Liver (tissue), 9 donors: Measurements from ENCODE around the gene OR10H2. TPM values are rescaled to one million over a fixed set of nuclear protein-coding genes. Genes with fewer than 3 reads are reported as not detected.
"Not testable (repeated sequence)": the region's sequence is repeated elsewhere in the genome, so short reads cannot be mapped to it uniquely, and the experiment has no call there.

Experiments used
- DNase-seq: peaks from one replicate; pipeline ENCODE4 v3.0.0-alpha.2; 2017; ENCODE audit warnings: low spot score
- H3K27ac ChIP-seq, 2 donors: one replicate each; pipeline ENCODE4 v1.7.0; 2013; ENCODE audit warnings: inconsistent platforms in 2 of 2, low read length in 2 of 2, control low read depth in 1 of 2, low read depth in 1 of 2, mild to moderate bottlenecking in 1 of 2
- H3K27me3 ChIP-seq, 4 donors: one replicate each; pipeline versions ENCODE4 v1.6.1 to v1.7.0; 2013; ENCODE audit warnings: low read length in 3 of 4, inconsistent platforms in 1 of 4, mild to moderate bottlenecking in 1 of 4, moderate library complexity in 1 of 4; ENCODE audit not compliant: control insufficient read depth in 4 of 4, insufficient read depth in 4 of 4
- H3K36me3 ChIP-seq, 4 donors: one replicate each; pipeline versions ENCODE4 v1.6.1 to v1.7.0; 2013; ENCODE audit warnings: low read length in 3 of 4, mild to moderate bottlenecking in 3 of 4, low read depth in 1 of 4, moderate library complexity in 1 of 4; ENCODE audit not compliant: control insufficient read depth in 4 of 4, insufficient read depth in 3 of 4
- H3K4me1 ChIP-seq, 4 donors: one replicate each; pipeline versions ENCODE4 v1.6.1 to v1.7.0; 2013; ENCODE audit warnings: low read length in 3 of 4, mild to moderate bottlenecking in 3 of 4, moderate library complexity in 1 of 4; ENCODE audit not compliant: control insufficient read depth in 4 of 4, insufficient read depth in 4 of 4
- H3K4me3 ChIP-seq, 3 donors: one replicate each; pipeline versions ENCODE4 v1.6.1 to v1.7.0; 2013; ENCODE audit warnings: low read length in 3 of 3, control low read depth in 1 of 3, low read depth in 1 of 3, mild to moderate bottlenecking in 1 of 3
- H3K9ac ChIP-seq, 2 donors: one replicate each; pipeline ENCODE4 v1.7.0; 2013; ENCODE audit warnings: low read length in 2 of 2, mild to moderate bottlenecking in 2 of 2, moderate library complexity in 2 of 2, control low read depth in 1 of 2, low read depth in 1 of 2
- H3K9me3 ChIP-seq, 4 donors: one replicate each; pipeline versions ENCODE4 v1.6.1 to v1.7.0; 2013; ENCODE audit warnings: low read length in 3 of 4; ENCODE audit not compliant: control insufficient read depth in 4 of 4
- ATF3 ChIP-seq: IDR thresholded peaks from 2 replicates; pipeline ENCODE4 v1.6.1; 2016; ENCODE audit warnings: antibody characterized with exemption
- CTCF ChIP-seq: fragments of 150-350 bp; IDR thresholded peaks from 2 replicates; pipeline ENCODE4 v1.5.1; 2017; ENCODE audit warnings: improper control_type of control experiment, low read depth, low read length; ENCODE audit not compliant: missing input control
- EGR1 ChIP-seq, 2 donors: IDR thresholded peaks; 2 replicates each; pipeline ENCODE4 v1.6.1; 2016 to 2018; ENCODE audit warnings: antibody characterized with exemption in 2 of 2, low read depth in 2 of 2
- FOXA1 ChIP-seq: IDR thresholded peaks from 2 replicates; pipeline ENCODE4 v1.6.1; 2016; ENCODE audit warnings: antibody characterized with exemption
- FOXA2 ChIP-seq: IDR thresholded peaks from 2 replicates; pipeline ENCODE4 v1.6.1; 2016; ENCODE audit warnings: antibody characterized with exemption
- GABPA ChIP-seq, 2 donors: IDR thresholded peaks in 1 of 2; conservative IDR thresholded peaks in 1 of 2; 2 replicates each; pipeline ENCODE4 v1.6.1; 2016; ENCODE audit warnings: antibody characterized with exemption in 2 of 2, mild to moderate bottlenecking in 1 of 2, moderate library complexity in 1 of 2
- HNF4A ChIP-seq, 2 donors: conservative IDR thresholded peaks; 2 replicates each; pipeline ENCODE4 v1.6.1; 2016; ENCODE audit warnings: antibody characterized with exemption in 2 of 2, mild to moderate bottlenecking in 2 of 2
- HNF4G ChIP-seq: IDR thresholded peaks from 2 replicates; pipeline ENCODE4 v1.6.1; 2016; ENCODE audit warnings: antibody characterized with exemption
- MAX ChIP-seq: IDR thresholded peaks from 2 replicates; pipeline ENCODE4 v1.6.1; 2016; ENCODE audit warnings: antibody characterized with exemption
- NR2F2 ChIP-seq: IDR thresholded peaks from 2 replicates; pipeline ENCODE4 v1.6.1; 2016; ENCODE audit warnings: antibody characterized with exemption
- RAD21 ChIP-seq, 2 donors: IDR thresholded peaks; 2 replicates each; pipeline ENCODE4 v1.6.1; 2016; ENCODE audit warnings: antibody characterized with exemption in 2 of 2, mild to moderate bottlenecking in 2 of 2
- REST ChIP-seq: IDR thresholded peaks from 2 replicates; pipeline ENCODE4 v1.6.1; 2016; ENCODE audit warnings: antibody characterized with exemption, mild to moderate bottlenecking
- RXRA ChIP-seq, 2 donors: IDR thresholded peaks; 2 replicates each; pipeline ENCODE4 v1.6.1; 2017 to 2018; ENCODE audit warnings: antibody characterized with exemption in 2 of 2, mild to moderate bottlenecking in 1 of 2
- SP1 ChIP-seq: IDR thresholded peaks from 2 replicates; pipeline ENCODE4 v1.6.1; 2018; ENCODE audit warnings: antibody characterized with exemption, mild to moderate bottlenecking
- TAF1 ChIP-seq: conservative IDR thresholded peaks from 2 replicates; pipeline ENCODE4 v1.6.1; 2016; ENCODE audit warnings: antibody characterized with exemption, mild to moderate bottlenecking
- YY1 ChIP-seq: IDR thresholded peaks from 2 replicates; pipeline ENCODE4 v1.6.1; 2016; ENCODE audit warnings: antibody characterized with exemption, mild to moderate bottlenecking
- ZBTB33 ChIP-seq: IDR thresholded peaks from 2 replicates; pipeline ENCODE4 v1.6.1; 2016; ENCODE audit warnings: antibody characterized with exemption
- WGBS: extraction: QIAGEN DNeasy Blood & Tissue Kit; methylation state at CpG from one replicate; pipeline ENCODE4 v1.1.7; 2013; 5-methylcytosine and 5-hydroxymethylcytosine counted together
- polyA plus RNA-seq, 2 donors: library from polyadenylated mRNA; stranded (reverse) in 1 of 2; unstranded in 1 of 2; fragments of 200-250 nt in 1 of 2; fragments of >200 nt in 1 of 2; fragmentation: Nextera tagmentation in 1 of 2; extraction: Ambion mirVana in 1 of 2; gene quantifications; one replicate each; pipeline versions ENCODE4 v1.2.1 to v1.2.3, GENCODE V29; 2013 to 2015
- total RNA-seq, 2 donors: library from RNA; depleted of rRNA; stranded (reverse); fragments of >200 nt; gene quantifications; one replicate each; pipeline ENCODE4 v1.2.3, GENCODE V29; 2014
- donor health status: healthy.
- donor health status: healthy.
- donor health status: healthy.
- donor health status: healthy.
- donor health status: healthy.

OR10H2 gene
- total and polyA plus RNA-seq, 4 donors, result not detected

- TF ChIP-seq REST (no peak), GABPA (IDR thresholded peaks at IDR 0.05 in 1 of 2, conservative IDR thresholded peaks at IDR 0.05 in 1 of 2) (no peak), HNF4A (conservative IDR thresholded peaks at IDR 0.05) (no peak), RXRA (IDR thresholded peaks at IDR 0.05) (no peak)
These were observed 48.7 kb upstream of the OR10H2 start (continued) for GRCh38 chr19:15679089-15679488.

- H3K27me3 ChIP-seq, H3K9me3 ChIP-seq, H3K4me3 ChIP-seq, DNase-seq, H3K9ac ChIP-seq: not testable (repeated sequence)
- 62% methylated on average over 4 of the region's 4 CpGs for WGBS
- peak overlapping the region; percentile 78 to 93 for H3K27ac ChIP-seq
- H3K36me3 ChIP-seq, result peaks cover 2 to 35% (median 18%) of the 10 kb centered on the region in 4 donors
- peaks cover 2 to 50% (median 33%) of the 10 kb centered on the region in 4 donors for H3K4me1 ChIP-seq
These were observed 48.0 kb upstream of the OR10H2 start for GRCh38 chr19:15679865-15680264.

GRCh38 chr19:15680478-15681322, 47.1 kb upstream of the OR10H2 start:
- H3K27ac ChIP-seq, result peak overlapping the region; percentile 78 to 93
- H3K4me1 ChIP-seq, result peaks cover 2 to 43% (median 26%) of the 10 kb centered on the region in 4 donors
- H3K9ac ChIP-seq, result peak overlapping the region in 1 of 2 donors; percentile 64
- DNase-seq, result no peak
- no peaks in the 10 kb centered on the region for H3K27me3 ChIP-seq
- 33% methylated on average over 8 of the region's 8 CpGs for WGBS
- H3K36me3 ChIP-seq, result peaks cover 2 to 41% (median 25%) of the 10 kb centered on the region in 4 donors
- H3K9me3 ChIP-seq, result no peaks in the 10 kb centered on the region
- H3K4me3 ChIP-seq, result no peak overlapping the region
- TF ChIP-seq HNF4G (peak; percentile 100), TAF1 (no peak), FOXA2 (peak; percentile 80), REST (peak; percentile 92), ATF3 (peak; percentile 99), ZBTB33 (peak; percentile 93), NR2F2 (peak; percentile 69), FOXA1 (peak; percentile 82), MAX (peak; percentile 89), EGR1 (IDR thresholded peaks at IDR 0.05; ENCODE audit: low read depth in 2 of 2) (peak in 1 of 2 donors; percentile 43), GABPA (IDR thresholded peaks at IDR 0.05 in 1 of 2, conservative IDR thresholded peaks at IDR 0.05 in 1 of 2) (peak in 1 of 2 donors; percentile 43), YY1 (peak; percentile 77), SP1 (peak; percentile 99), HNF4A (conservative IDR thresholded peaks at IDR 0.05) (peak; percentile 100), RXRA (IDR thresholded peaks at IDR 0.05) (peak; percentile 98 to 99), RAD21 (IDR thresholded peaks at IDR 0.05) (peak; percentile 56 to 75), CTCF (no peak)
